GM23338 (cell line): Measurements from ENCODE around the gene TUBB1. TPM values are rescaled to one million over a fixed set of nuclear protein-coding genes. Genes with fewer than 3 reads are reported as not detected.

ENCODE experiments used
- ATAC-seq: fragments of 200-7000 bp; cut with Tn5 transposase; 3 replicates; pipeline ENCODE4 v1.9.1; 2020
- DNase-seq: peaks from one replicate; pipeline ENCODE4 v3.0.0-alpha.2; 2015; ENCODE audit warnings: low spot score
- H2AFZ ChIP-seq: fragments of 200-600 bp; sonication (generic); 2 replicates; pipeline ENCODE4 v1.8.0; 2016; ENCODE audit warnings: antibody characterized with exemption, mild to moderate bottlenecking, moderate library complexity
- H3F3A ChIP-seq: fragments of 200-600 bp; sonication (generic); replicated peaks from 2 replicates; pipeline ENCODE4 v1.8.0; 2017; ENCODE audit warnings: antibody characterized with exemption, mixed run types, low read depth
- H3K27ac ChIP-seq: fragments of 200-600 bp; sonication (generic); 2 replicates; pipeline ENCODE4 v1.6.1; 2016; ENCODE audit warnings: low read depth
- H3K27me3 ChIP-seq: fragments of 200-600 bp; sonication (generic); 2 replicates; pipeline ENCODE4 v1.8.0; 2016; ENCODE audit warnings: mild to moderate bottlenecking, mixed run types, moderate library complexity; ENCODE audit not compliant: insufficient read depth
- H3K36me3 ChIP-seq: fragments of 200-600 bp; sonication (generic); 2 replicates; pipeline ENCODE4 v1.8.0; 2016; ENCODE audit warnings: mild to moderate bottlenecking; ENCODE audit not compliant: insufficient read depth
- H3K4me1 ChIP-seq: fragments of 200-600 bp; sonication (generic); 2 replicates; pipeline ENCODE4 v1.8.0; 2016; ENCODE audit warnings: mild to moderate bottlenecking, moderate library complexity; ENCODE audit not compliant: insufficient read depth
- H3K4me2 ChIP-seq: fragments of 200-600 bp; sonication (generic); 2 replicates; pipeline ENCODE4 v1.7.1; 2017; ENCODE audit warnings: mixed run types
- H3K4me3 ChIP-seq: fragments of 200-600 bp; sonication (generic); 2 replicates; pipeline ENCODE4 v1.6.1; 2016; ENCODE audit warnings: mixed run types
- H3K79me2 ChIP-seq: fragments of 200-600 bp; sonication (generic); replicated peaks from 2 replicates; pipeline ENCODE4 v1.8.0; 2017; ENCODE audit warnings: mild to moderate bottlenecking; ENCODE audit not compliant: insufficient read depth
- H3K9me2 ChIP-seq: fragments of 200-600 bp; sonication (generic); 2 replicates; pipeline ENCODE4 v1.8.0; 2017; ENCODE audit not compliant: insufficient read depth
- H4K20me1 ChIP-seq: fragments of 200-600 bp; sonication (generic); replicated peaks from 2 replicates; pipeline ENCODE4 v1.8.0; 2017; ENCODE audit warnings: mild to moderate bottlenecking; ENCODE audit not compliant: insufficient read depth
- H3K27ac Mint-ChIP-seq: 2 replicates; pipeline ENCODE4 v1.8.0; 2020; ENCODE audit warnings: inconsistent platforms, mild to moderate bottlenecking, moderate library complexity, mixed read lengths
- H3K27me3 Mint-ChIP-seq: 3 replicates; pipeline ENCODE4 v1.8.0; 2022; ENCODE audit warnings: low read depth, mild to moderate bottlenecking, moderate library complexity, mixed read lengths, inconsistent platforms; ENCODE audit not compliant: insufficient read depth, poor library complexity
- H3K36me3 Mint-ChIP-seq: 3 replicates; pipeline ENCODE4 v1.8.0; 2021; ENCODE audit warnings: low read depth, mild to moderate bottlenecking, inconsistent platforms, moderate library complexity, mixed read lengths
- H3K4me1 Mint-ChIP-seq: 3 replicates; pipeline ENCODE4 v1.8.0; 2020; ENCODE audit warnings: mild to moderate bottlenecking, inconsistent platforms, mixed read lengths
- H3K4me3 Mint-ChIP-seq: 3 replicates; pipeline ENCODE4 v1.8.0; 2021; ENCODE audit warnings: moderate library complexity, mild to moderate bottlenecking, inconsistent platforms, mixed read lengths
- H3K9me3 Mint-ChIP-seq: 3 replicates; pipeline ENCODE4 v1.8.0; 2020; ENCODE audit warnings: moderate library complexity, mild to moderate bottlenecking, inconsistent platforms, mixed read lengths
- CTCF ChIP-seq, 2 experiments: fragments of 200-600 bp in 1 of 2; sonication (generic) in 1 of 2; conservative IDR thresholded peaks; 2 replicates each; pipeline versions ENCODE4 v1.5.1 to v1.6.1; 2016 to 2017; ENCODE audit warnings: antibody characterized with exemption in 2 of 2, low read depth in 2 of 2, mild to moderate bottlenecking in 2 of 2, moderate library complexity in 1 of 2
- EZH2 ChIP-seq: fragments of 200-600 bp; sonication (generic); IDR thresholded peaks from one replicate; pipeline ENCODE4 v1.8.0; 2017; ENCODE audit warnings: antibody characterized with exemption, mild to moderate bottlenecking, low read depth; ENCODE audit not compliant: unreplicated experiment
- polyA plus RNA-seq: library from polyadenylated mRNA; unstranded; fragments of >200 nt; fragmentation: Nextera tagmentation; extraction: Ambion mirVana; gene quantifications from 2 replicates; pipeline ENCODE4 v1.2.1, GENCODE V29; 2016
- total RNA-seq: library from RNA; depleted of rRNA; stranded (reverse); fragments of >200 nt; shearing (Covaris generic); gene quantifications from 2 replicates; pipeline ENCODE4 v1.2.3, GENCODE V29; 2014
- TF ChIP-seq, protein P1 (sequence below): IDR thresholded peaks from 2 replicates; pipeline ENCODE4 v1.6.1; 2016; ENCODE audit warnings: antibody characterized with exemption
- TF ChIP-seq, protein P2 (sequence below): IDR thresholded peaks from one replicate; pipeline ENCODE4 v1.6.1; 2018; ENCODE audit warnings: antibody characterized with exemption; ENCODE audit not compliant: unreplicated experiment
- TF ChIP-seq, protein P3 (sequence below): fragments of 250-450 bp; sonication (Bioruptor Pico); IDR thresholded peaks from 2 replicates; pipeline ENCODE4 v1.5.0; 2020; ENCODE audit warnings: mild to moderate bottlenecking, moderate library complexity

The TUBB1 gene
- total and polyA plus RNA-seq, 2 experiments from 2014 or later = not detected

DNA sequence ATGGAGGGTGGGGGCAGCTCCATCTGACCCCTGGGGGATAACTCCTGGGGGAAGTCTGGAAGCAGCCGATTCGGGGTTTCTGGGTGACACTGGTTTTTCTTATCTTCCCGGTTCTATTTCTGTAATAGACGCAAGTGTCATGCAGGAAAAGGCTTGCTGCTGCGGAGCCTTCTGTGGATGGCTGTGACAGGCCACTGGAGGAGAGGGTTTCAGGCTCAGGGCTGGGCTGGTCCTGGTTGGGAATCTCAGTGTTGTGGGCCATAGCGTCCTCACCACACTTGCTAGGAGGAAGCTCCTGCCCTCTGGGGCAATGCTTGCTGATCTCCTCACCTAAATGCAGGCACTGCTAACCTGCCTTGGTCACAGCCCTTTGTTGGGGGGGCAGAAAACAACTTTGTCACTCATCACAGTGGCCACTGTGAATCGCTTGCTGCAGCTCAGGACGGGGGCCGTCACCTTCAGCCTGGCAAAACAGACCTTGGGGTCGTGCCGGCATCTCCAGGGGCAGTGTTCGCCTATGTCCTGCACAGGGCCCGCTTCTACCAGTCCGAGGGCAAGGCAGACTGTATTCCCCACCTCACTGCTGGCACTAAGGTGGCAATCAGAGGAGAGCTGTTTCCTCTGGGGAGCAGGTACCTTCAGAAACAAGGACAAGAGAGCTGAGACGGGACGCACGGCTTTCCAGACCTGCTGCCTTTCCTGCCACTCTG, 4.4 kb upstream of the TUBB1 start:
- Mint-ChIP-seq H3K27me3 (peaks cover 15% of the 10 kb centered on the region), H3K4me1 (peaks cover 24% of the 10 kb centered on the region; the same call in 2 of the 3 replicates), H3K27ac (no peak overlapping the region), H3K9me3 (no peaks in the 10 kb centered on the region), H3K36me3 (no peaks in the 10 kb centered on the region), H3K4me3 (no peak overlapping the region)
- peaks cover 5% of the 10 kb centered on the region; the same call in 1 of the 2 replicates for H3K4me1 ChIP-seq
- no peaks in the 10 kb centered on the region for H3K9me2 ChIP-seq
- no peak for ATAC-seq
- H3K4me2 ChIP-seq = no peak overlapping the region
- no peak overlapping the region for H3K27ac ChIP-seq
- no peak for DNase-seq
- no peak overlapping the region for H2AFZ ChIP-seq
- TF ChIP-seq, protein P1, sequence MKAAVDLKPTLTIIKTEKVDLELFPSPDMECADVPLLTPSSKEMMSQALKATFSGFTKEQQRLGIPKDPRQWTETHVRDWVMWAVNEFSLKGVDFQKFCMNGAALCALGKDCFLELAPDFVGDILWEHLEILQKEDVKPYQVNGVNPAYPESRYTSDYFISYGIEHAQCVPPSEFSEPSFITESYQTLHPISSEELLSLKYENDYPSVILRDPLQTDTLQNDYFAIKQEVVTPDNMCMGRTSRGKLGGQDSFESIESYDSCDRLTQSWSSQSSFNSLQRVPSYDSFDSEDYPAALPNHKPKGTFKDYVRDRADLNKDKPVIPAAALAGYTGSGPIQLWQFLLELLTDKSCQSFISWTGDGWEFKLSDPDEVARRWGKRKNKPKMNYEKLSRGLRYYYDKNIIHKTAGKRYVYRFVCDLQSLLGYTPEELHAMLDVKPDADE = no peak
- TF ChIP-seq, protein P2, sequence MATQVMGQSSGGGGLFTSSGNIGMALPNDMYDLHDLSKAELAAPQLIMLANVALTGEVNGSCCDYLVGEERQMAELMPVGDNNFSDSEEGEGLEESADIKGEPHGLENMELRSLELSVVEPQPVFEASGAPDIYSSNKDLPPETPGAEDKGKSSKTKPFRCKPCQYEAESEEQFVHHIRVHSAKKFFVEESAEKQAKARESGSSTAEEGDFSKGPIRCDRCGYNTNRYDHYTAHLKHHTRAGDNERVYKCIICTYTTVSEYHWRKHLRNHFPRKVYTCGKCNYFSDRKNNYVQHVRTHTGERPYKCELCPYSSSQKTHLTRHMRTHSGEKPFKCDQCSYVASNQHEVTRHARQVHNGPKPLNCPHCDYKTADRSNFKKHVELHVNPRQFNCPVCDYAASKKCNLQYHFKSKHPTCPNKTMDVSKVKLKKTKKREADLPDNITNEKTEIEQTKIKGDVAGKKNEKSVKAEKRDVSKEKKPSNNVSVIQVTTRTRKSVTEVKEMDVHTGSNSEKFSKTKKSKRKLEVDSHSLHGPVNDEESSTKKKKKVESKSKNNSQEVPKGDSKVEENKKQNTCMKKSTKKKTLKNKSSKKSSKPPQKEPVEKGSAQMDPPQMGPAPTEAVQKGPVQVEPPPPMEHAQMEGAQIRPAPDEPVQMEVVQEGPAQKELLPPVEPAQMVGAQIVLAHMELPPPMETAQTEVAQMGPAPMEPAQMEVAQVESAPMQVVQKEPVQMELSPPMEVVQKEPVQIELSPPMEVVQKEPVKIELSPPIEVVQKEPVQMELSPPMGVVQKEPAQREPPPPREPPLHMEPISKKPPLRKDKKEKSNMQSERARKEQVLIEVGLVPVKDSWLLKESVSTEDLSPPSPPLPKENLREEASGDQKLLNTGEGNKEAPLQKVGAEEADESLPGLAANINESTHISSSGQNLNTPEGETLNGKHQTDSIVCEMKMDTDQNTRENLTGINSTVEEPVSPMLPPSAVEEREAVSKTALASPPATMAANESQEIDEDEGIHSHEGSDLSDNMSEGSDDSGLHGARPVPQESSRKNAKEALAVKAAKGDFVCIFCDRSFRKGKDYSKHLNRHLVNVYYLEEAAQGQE = no peak
- TF ChIP-seq, protein P3, sequence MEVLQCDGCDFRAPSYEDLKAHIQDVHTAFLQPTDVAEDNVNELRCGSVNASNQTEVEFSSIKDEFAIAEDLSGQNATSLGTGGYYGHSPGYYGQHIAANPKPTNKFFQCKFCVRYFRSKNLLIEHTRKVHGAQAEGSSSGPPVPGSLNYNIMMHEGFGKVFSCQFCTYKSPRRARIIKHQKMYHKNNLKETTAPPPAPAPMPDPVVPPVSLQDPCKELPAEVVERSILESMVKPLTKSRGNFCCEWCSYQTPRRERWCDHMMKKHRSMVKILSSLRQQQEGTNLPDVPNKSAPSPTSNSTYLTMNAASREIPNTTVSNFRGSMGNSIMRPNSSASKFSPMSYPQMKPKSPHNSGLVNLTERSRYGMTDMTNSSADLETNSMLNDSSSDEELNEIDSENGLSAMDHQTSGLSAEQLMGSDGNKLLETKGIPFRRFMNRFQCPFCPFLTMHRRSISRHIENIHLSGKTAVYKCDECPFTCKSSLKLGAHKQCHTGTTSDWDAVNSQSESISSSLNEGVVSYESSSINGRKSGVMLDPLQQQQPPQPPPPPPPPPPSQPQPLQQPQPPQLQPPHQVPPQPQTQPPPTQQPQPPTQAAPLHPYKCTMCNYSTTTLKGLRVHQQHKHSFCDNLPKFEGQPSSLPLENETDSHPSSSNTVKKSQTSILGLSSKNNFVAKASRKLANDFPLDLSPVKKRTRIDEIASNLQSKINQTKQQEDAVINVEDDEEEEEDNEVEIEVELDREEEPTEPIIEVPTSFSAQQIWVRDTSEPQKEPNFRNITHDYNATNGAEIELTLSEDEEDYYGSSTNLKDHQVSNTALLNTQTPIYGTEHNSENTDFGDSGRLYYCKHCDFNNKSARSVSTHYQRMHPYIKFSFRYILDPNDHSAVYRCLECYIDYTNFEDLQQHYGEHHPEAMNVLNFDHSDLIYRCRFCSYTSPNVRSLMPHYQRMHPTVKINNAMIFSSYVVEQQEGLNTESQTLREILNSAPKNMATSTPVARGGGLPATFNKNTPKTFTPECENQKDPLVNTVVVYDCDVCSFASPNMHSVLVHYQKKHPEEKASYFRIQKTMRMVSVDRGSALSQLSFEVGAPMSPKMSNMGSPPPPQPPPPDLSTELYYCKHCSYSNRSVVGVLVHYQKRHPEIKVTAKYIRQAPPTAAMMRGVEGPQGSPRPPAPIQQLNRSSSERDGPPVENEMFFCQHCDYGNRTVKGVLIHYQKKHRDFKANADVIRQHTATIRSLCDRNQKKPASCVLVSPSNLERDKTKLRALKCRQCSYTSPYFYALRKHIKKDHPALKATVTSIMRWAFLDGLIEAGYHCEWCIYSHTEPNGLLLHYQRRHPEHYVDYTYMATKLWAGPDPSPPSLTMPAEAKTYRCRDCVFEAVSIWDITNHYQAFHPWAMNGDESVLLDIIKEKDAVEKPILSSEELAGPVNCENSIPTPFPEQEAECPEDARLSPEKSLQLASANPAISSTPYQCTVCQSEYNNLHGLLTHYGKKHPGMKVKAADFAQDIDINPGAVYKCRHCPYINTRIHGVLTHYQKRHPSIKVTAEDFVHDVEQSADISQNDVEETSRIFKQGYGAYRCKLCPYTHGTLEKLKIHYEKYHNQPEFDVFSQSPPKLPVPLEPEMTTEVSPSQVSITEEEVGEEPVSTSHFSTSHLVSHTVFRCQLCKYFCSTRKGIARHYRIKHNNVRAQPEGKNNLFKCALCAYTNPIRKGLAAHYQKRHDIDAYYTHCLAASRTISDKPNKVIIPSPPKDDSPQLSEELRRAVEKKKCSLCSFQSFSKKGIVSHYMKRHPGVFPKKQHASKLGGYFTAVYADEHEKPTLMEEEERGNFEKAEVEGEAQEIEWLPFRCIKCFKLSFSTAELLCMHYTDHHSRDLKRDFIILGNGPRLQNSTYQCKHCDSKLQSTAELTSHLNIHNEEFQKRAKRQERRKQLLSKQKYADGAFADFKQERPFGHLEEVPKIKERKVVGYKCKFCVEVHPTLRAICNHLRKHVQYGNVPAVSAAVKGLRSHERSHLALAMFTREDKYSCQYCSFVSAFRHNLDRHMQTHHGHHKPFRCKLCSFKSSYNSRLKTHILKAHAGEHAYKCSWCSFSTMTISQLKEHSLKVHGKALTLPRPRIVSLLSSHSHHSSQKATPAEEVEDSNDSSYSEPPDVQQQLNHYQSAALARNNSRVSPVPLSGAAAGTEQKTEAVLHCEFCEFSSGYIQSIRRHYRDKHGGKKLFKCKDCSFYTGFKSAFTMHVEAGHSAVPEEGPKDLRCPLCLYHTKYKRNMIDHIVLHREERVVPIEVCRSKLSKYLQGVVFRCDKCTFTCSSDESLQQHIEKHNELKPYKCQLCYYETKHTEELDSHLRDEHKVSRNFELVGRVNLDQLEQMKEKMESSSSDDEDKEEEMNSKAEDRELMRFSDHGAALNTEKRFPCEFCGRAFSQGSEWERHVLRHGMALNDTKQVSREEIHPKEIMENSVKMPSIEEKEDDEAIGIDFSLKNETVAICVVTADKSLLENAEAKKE (CRISPR knock-in tag) = no peak
- no peak for TF ChIP-seq EZH2
- no peak for TF ChIP-seq CTCF (conservative IDR thresholded peaks at IDR 0.05; ENCODE audit: low read depth in 2 of 2)
- H4K20me1 ChIP-seq = no peaks in the 10 kb centered on the region
- no peaks in the 10 kb centered on the region for H3K27me3 ChIP-seq
- H3F3A ChIP-seq = no peaks in the 10 kb centered on the region
- H3K36me3 ChIP-seq = no peaks in the 10 kb centered on the region
- no peak overlapping the region for H3K4me3 ChIP-seq
- H3K79me2 ChIP-seq = no peaks in the 10 kb centered on the region
